ENCODE measurements around the gene CDH11.

CDH11 gene

GRCh38 chr16:64907844-64908243 lies 214.0 kb downstream of the CDH11 start:
- Histone ChIP-seq H3F3A (ENCODE audit: insufficient read depth, low read length) (no peaks in the 10 kb centered on the region), H3K79me2 (ENCODE audit: insufficient read depth, low read length) (no peaks in the 10 kb centered on the region), H4K20me1 (ENCODE audit: insufficient read depth, low read length) (no peaks in the 10 kb centered on the region), H3K27me3 (ENCODE audit: insufficient read depth, low read length) (no peaks in the 10 kb centered on the region), H3K36me3 (ENCODE audit: insufficient read depth, low read length) (no peaks in the 10 kb centered on the region), H3K4me2 (ENCODE audit: low read length) (no peak overlapping the region), H3K9me2 (ENCODE audit: low read depth, low read length) (no peaks in the 10 kb centered on the region), H3K9ac (ENCODE audit: low read length) (no peak overlapping the region), H2AFZ (ENCODE audit: low read length) (no peak overlapping the region), H3K4me1 (ENCODE audit: insufficient read depth, low read length, severe bottlenecking) (no peaks in the 10 kb centered on the region), H3K9me3 (ENCODE audit: low read length) (no peaks in the 10 kb centered on the region), H3K27ac (ENCODE audit: low read depth, low read length, poor library complexity, severe bottlenecking) (no peak overlapping the region), H3K4me3 (ENCODE audit: low read depth, low read length, poor library complexity, severe bottlenecking) (no peak overlapping the region)
- no peak for TF ChIP-seq EZH2 (IDR thresholded peaks at IDR 0.05; ENCODE audit: borderline replicate concordance, low read length)
- no peak for TF ChIP-seq CTCF (IDR thresholded peaks at IDR 0.05; ENCODE audit: low read length)

- H4K20me1 ChIP-seq (ENCODE audit: insufficient read depth, low read length), result no peaks in the 10 kb centered on the region
- no peaks in the 10 kb centered on the region for H3K27me3 ChIP-seq (ENCODE audit: insufficient read depth, low read length)
- H3F3A ChIP-seq (ENCODE audit: insufficient read depth, low read length), result no peaks in the 10 kb centered on the region
- H3K4me1 ChIP-seq (ENCODE audit: insufficient read depth, low read length, severe bottlenecking), result no peaks in the 10 kb centered on the region
- H3K27ac ChIP-seq (ENCODE audit: low read depth, low read length, poor library complexity, severe bottlenecking), result no peak overlapping the region
- H3K79me2 ChIP-seq (ENCODE audit: insufficient read depth, low read length), result no peaks in the 10 kb centered on the region
- H2AFZ ChIP-seq (ENCODE audit: low read length), result no peak overlapping the region
- no peak overlapping the region for H3K9ac ChIP-seq (ENCODE audit: low read length)
- no peak for TF ChIP-seq EZH2 (IDR thresholded peaks at IDR 0.05; ENCODE audit: borderline replicate concordance, low read length)
- TF ChIP-seq CTCF (IDR thresholded peaks at IDR 0.05; ENCODE audit: low read length), result no peak
- no peaks in the 10 kb centered on the region for H3K36me3 ChIP-seq (ENCODE audit: insufficient read depth, low read length)
- no peaks in the 10 kb centered on the region for H3K9me2 ChIP-seq (ENCODE audit: low read depth, low read length)
- H3K4me2 ChIP-seq (ENCODE audit: low read length), result no peak overlapping the region
- no peaks in the 10 kb centered on the region for H3K9me3 ChIP-seq (ENCODE audit: low read length)
- H3K4me3 ChIP-seq (ENCODE audit: low read depth, low read length, poor library complexity, severe bottlenecking), result no peak overlapping the region
These were observed 218.1 kb downstream of the CDH11 start for GRCh38 chr16:64903770-64904169.

GRCh38 chr16:64900517-64900916 lies 221.3 kb downstream of the CDH11 start:
- Histone ChIP-seq H3K4me3 (ENCODE audit: low read depth, low read length, poor library complexity, severe bottlenecking) (no peak overlapping the region), H3K27ac (ENCODE audit: low read depth, low read length, poor library complexity, severe bottlenecking) (no peak overlapping the region)
- TF ChIP-seq CTCF (IDR thresholded peaks at IDR 0.05; ENCODE audit: low read length) (no peak), EZH2 (IDR thresholded peaks at IDR 0.05; ENCODE audit: borderline replicate concordance, low read length) (no peak)

More at GRCh38 chr16:64900517-64900916, 221.3 kb downstream of the CDH11 start:
- Histone ChIP-seq H4K20me1 (ENCODE audit: insufficient read depth, low read length) (no peaks in the 10 kb centered on the region), H3K4me1 (ENCODE audit: insufficient read depth, low read length, severe bottlenecking) (no peaks in the 10 kb centered on the region), H3K27me3 (ENCODE audit: insufficient read depth, low read length) (no peaks in the 10 kb centered on the region), H3K9ac (ENCODE audit: low read length) (no peak overlapping the region), H3K79me2 (ENCODE audit: insufficient read depth, low read length) (no peaks in the 10 kb centered on the region), H3F3A (ENCODE audit: insufficient read depth, low read length) (no peaks in the 10 kb centered on the region), H3K36me3 (ENCODE audit: insufficient read depth, low read length) (no peaks in the 10 kb centered on the region), H3K4me2 (ENCODE audit: low read length) (no peak overlapping the region), H2AFZ (ENCODE audit: low read length) (no peak overlapping the region), H3K9me3 (ENCODE audit: low read length) (no peaks in the 10 kb centered on the region), H3K9me2 (ENCODE audit: low read depth, low read length) (no peaks in the 10 kb centered on the region)
